HCT116 (cell line): ENCODE data around the gene RC3H1. TPM values are rescaled to one million over a fixed set of nuclear protein-coding genes. Genes with fewer than 3 reads are reported as not detected.

ENCODE experiments used
- ATAC-seq: fragments of 200-7000 bp; cut with Tn5 transposase; 2 replicates; pipeline ENCODE4 v1.9.1; 2020; ENCODE audit warnings: mild to moderate bottlenecking, moderate library complexity
- BruUV-seq: library from RNA; stranded (reverse); fragments of 400-500 nt; replicated peaks from 2 replicates; lab custom pipeline; 2021; lab: Mats Ljungman, UMichigan
- CTCF ChIA-PET: fragments of 300-600 bp; sonication (Branson Sonifier 250); formaldehyde crosslinking; loops from one replicate; lab custom pipeline; 2021; ENCODE audit warnings: antibody characterized with exemption; lab: Charles Lee
- POLR2A ChIA-PET: fragments of 300-600, 350-600 bp; sonication (Branson Sonifier 250); formaldehyde crosslinking; loops from one replicate; lab custom pipeline; 2021; ENCODE audit warnings: antibody characterized with exemption; lab: Charles Lee
- RAD21 ChIA-PET, 2 experiments: fragments of 300-600 bp; sonication (Branson Sonifier 250); formaldehyde crosslinking; loops; one replicate each; lab custom pipeline; 2023; ENCODE audit warnings: low total read pairs in 2 of 2; ENCODE audit not compliant: uncharacterized antibody in 2 of 2, unreplicated experiment in 2 of 2, low non-redundant PET in 1 of 2; lab: Charles Lee
- DNase-seq: peaks from one replicate; pipeline ENCODE4 v3.0.0-alpha.2; 2010; ENCODE audit warnings: low read depth, low spot score
- H2AFZ ChIP-seq: fragments of 200-600 bp; shearing (Covaris generic), sonication (generic); 2 replicates; pipeline ENCODE4 v1.6.1; 2017; ENCODE audit warnings: low read depth, mixed run types, mixed read lengths, antibody characterized with exemption, low read length; ENCODE audit not compliant: poor library complexity, severe bottlenecking
- H3K27ac ChIP-seq: 2 replicates; pipeline ENCODE4 v1.5.1; 2012; ENCODE audit warnings: low read depth, low read length
- H3K27me3 ChIP-seq: fragments of 200-600 bp; sonication (generic); 2 replicates; pipeline ENCODE4 v1.6.1; 2016; ENCODE audit warnings: mixed run types, low read length, mixed read lengths; ENCODE audit not compliant: insufficient read depth
- H3K36me3 ChIP-seq, 2 experiments: fragments of 200-500 bp in 1 of 2; fragments of 200-600 bp in 1 of 2; sonication (Bioruptor generic) in 1 of 2; sonication (generic) in 1 of 2; 2 replicates each; pipeline versions ENCODE4 v1.5.1 to v1.6.1; 2014 to 2016; ENCODE audit warnings: low read length in 2 of 2, inconsistent platforms in 1 of 2, mixed read lengths in 1 of 2, mixed run types in 1 of 2; ENCODE audit not compliant: insufficient read depth in 2 of 2, control insufficient read depth in 1 of 2
- H3K4me1 ChIP-seq, 2 experiments: fragments of 200-600 bp in 1 of 2; sonication (generic) in 1 of 2; 2 replicates each; pipeline versions ENCODE4 v1.5.1 to v1.6.1; 2012 to 2017; ENCODE audit warnings: low read length in 2 of 2, inconsistent platforms in 1 of 2, mild to moderate bottlenecking in 1 of 2, mixed read lengths in 1 of 2, mixed run types in 1 of 2, moderate library complexity in 1 of 2; ENCODE audit not compliant: insufficient read depth in 2 of 2, control insufficient read depth in 1 of 2
- H3K4me2 ChIP-seq: fragments of 200-600 bp; sonication (generic); 2 replicates; pipeline ENCODE4 v1.6.1; 2017; ENCODE audit warnings: mixed run types, low read length, mixed read lengths
- H3K4me3 ChIP-seq, 2 experiments: fragments of 200-600 bp in 1 of 2; sonication (generic) in 1 of 2; replicated peaks in 1 of 2; 2 replicates each; pipeline ENCODE4 v1.5.1; 2011 to 2016; ENCODE audit warnings: low read length in 2 of 2, control low read depth in 1 of 2, low read depth in 1 of 2, mild to moderate bottlenecking in 1 of 2, mixed read lengths in 1 of 2, mixed run types in 1 of 2
- H3K79me2 ChIP-seq: fragments of 200-600 bp; sonication (generic); 2 replicates; pipeline ENCODE4 v1.6.1; 2017; ENCODE audit warnings: mild to moderate bottlenecking, mixed run types, low read length, moderate library complexity, mixed read lengths; ENCODE audit not compliant: insufficient read depth
- H3K9ac ChIP-seq: fragments of 200-600 bp; sonication (generic); 2 replicates; pipeline ENCODE4 v1.6.1; 2016; ENCODE audit warnings: low read length, mixed read lengths
- H3K9me2 ChIP-seq: fragments of 200-600 bp; sonication (generic), shearing (Covaris generic); 2 replicates; pipeline ENCODE4 v1.6.1; 2017; ENCODE audit warnings: mixed run types, mild to moderate bottlenecking, moderate library complexity; ENCODE audit not compliant: insufficient read depth
- H3K9me3 ChIP-seq, 2 experiments: fragments of 200-500 bp in 1 of 2; fragments of 200-600 bp in 1 of 2; sonication (Bioruptor generic) in 1 of 2; sonication (generic) in 1 of 2; 2 replicates each; pipeline ENCODE4 v1.6.1; 2014 to 2017; ENCODE audit warnings: low read length in 2 of 2, mixed read lengths in 2 of 2, inconsistent platforms in 1 of 2, low read depth in 1 of 2, mild to moderate bottlenecking in 1 of 2, mixed run types in 1 of 2, moderate library complexity in 1 of 2; ENCODE audit not compliant: control insufficient read depth in 1 of 2, insufficient read depth in 1 of 2
- H4K20me1 ChIP-seq: fragments of 200-600 bp; sonication (generic), shearing (Covaris generic); 2 replicates; pipeline ENCODE4 v1.6.1; 2017; ENCODE audit warnings: mixed run types, mild to moderate bottlenecking, moderate library complexity; ENCODE audit not compliant: insufficient read depth
- CBX3 ChIP-seq: IDR thresholded peaks from 2 replicates; pipeline ENCODE4 v1.6.1; 2012; ENCODE audit warnings: low read depth
- CEBPB ChIP-seq: IDR thresholded peaks from 2 replicates; pipeline ENCODE4 v1.6.1; 2012; ENCODE audit warnings: low read depth
- EGR1 ChIP-seq: IDR thresholded peaks from 2 replicates; pipeline ENCODE4 v1.6.1; 2012; ENCODE audit warnings: low read depth
- EZH2 ChIP-seq: fragments of 200-600 bp; sonication (generic); IDR thresholded peaks from 2 replicates; pipeline ENCODE4 v1.6.1; 2017; ENCODE audit warnings: antibody characterized with exemption, mixed run types
- EZH2phosphoT487 ChIP-seq: fragments of 200-600 bp; IDR thresholded peaks from 2 replicates; pipeline ENCODE4 v1.6.1; 2018; ENCODE audit warnings: antibody characterized with exemption, borderline replicate concordance
- JUND ChIP-seq: IDR thresholded peaks from 2 replicates; pipeline ENCODE4 v1.6.1; 2012
- POLR2A ChIP-seq: IDR thresholded peaks from 2 replicates; pipeline ENCODE4 v1.7.0; 2011; ENCODE audit warnings: borderline replicate concordance; ENCODE audit not compliant: insufficient read depth, insufficient read length; ENCODE audit errors: extremely low read depth
- POLR2AphosphoS5 ChIP-seq: IDR thresholded peaks from 2 replicates; pipeline ENCODE4 v1.6.1; 2011; ENCODE audit warnings: mild to moderate bottlenecking, low read depth, low read length, moderate library complexity
- RAD21 ChIP-seq: IDR thresholded peaks from 2 replicates; pipeline ENCODE4 v1.6.1; 2012; ENCODE audit warnings: low read depth, mild to moderate bottlenecking
- SIN3A ChIP-seq: IDR thresholded peaks from 2 replicates; pipeline ENCODE4 v1.6.1; 2012; ENCODE audit warnings: low read depth
- SP1 ChIP-seq: IDR thresholded peaks from 2 replicates; pipeline ENCODE4 v1.6.1; 2012; ENCODE audit warnings: low read depth
- SRF ChIP-seq: IDR thresholded peaks from 2 replicates; pipeline ENCODE4 v1.6.1; 2012; ENCODE audit warnings: low read depth
- intact Hi-C: fragments of 100-400 bp; cut with micrococcal nuclease; formaldehyde crosslinking; loops from 2 replicates; pipeline ENCODE4 v1.10.0; 2022
- total RNA-seq: library from RNA; stranded (reverse); gene quantifications from one replicate; pipeline ENCODE4 v1.2.1, GENCODE V29; 2021; ENCODE audit not compliant: unreplicated experiment
- TF ChIP-seq, protein P1 (sequence below): IDR thresholded peaks from 2 replicates; pipeline ENCODE4 v1.6.1; 2011; ENCODE audit warnings: mild to moderate bottlenecking, low read length, moderate library complexity; ENCODE audit not compliant: insufficient replicate concordance; ENCODE audit errors: extremely low read depth

Gene RC3H1
- total RNA-seq, 1 experiment from 2014 or later: 23.6 TPM

DNA sequence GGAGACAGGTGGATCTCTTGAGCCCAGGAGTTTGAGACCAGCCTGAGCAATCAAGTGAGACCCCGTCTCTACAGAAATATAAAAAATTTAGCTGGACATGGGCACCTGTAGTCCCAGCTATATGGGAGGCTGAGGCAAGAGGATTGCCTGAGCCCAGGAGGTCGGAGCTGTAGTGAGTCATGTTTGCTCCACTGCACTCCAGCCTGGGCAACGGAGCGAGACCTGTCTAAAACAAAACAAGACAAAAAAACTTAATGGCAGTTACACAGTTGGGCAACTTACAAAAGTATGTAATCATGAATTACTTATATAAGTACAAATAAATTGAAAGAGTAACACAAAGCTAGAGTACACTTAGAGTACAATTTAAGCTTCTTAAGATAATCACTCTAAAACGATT, 25.2 kb downstream of the RC3H1 start:
- ChIA-PET POLR2A (no interaction called here), RAD21 (no interaction called here), CTCF (no interaction called here)
- Histone ChIP-seq H3K9me3 (no peaks in the 10 kb centered on the region), H3K27ac (no peak overlapping the region), H3K4me1 (no peaks in the 10 kb centered on the region), H3K27me3 (no peaks in the 10 kb centered on the region), H3K4me2 (no peak overlapping the region), H3K36me3 (peaks cover 0 to 5% of the 10 kb centered on the region in 2 experiments; a peak in 3 of 4 replicates), H3K4me3 (no peak overlapping the region), H2AFZ (no peak overlapping the region), H3K9me2 (no peaks in the 10 kb centered on the region), H4K20me1 (no peaks in the 10 kb centered on the region), H3K9ac (no peak overlapping the region), H3K79me2 (peaks cover 79% of the 10 kb centered on the region)
- DNase-seq (no peak), ATAC-seq (no peak)
- no TSS peak for BruUV-seq
- TF ChIP-seq, protein P1, sequence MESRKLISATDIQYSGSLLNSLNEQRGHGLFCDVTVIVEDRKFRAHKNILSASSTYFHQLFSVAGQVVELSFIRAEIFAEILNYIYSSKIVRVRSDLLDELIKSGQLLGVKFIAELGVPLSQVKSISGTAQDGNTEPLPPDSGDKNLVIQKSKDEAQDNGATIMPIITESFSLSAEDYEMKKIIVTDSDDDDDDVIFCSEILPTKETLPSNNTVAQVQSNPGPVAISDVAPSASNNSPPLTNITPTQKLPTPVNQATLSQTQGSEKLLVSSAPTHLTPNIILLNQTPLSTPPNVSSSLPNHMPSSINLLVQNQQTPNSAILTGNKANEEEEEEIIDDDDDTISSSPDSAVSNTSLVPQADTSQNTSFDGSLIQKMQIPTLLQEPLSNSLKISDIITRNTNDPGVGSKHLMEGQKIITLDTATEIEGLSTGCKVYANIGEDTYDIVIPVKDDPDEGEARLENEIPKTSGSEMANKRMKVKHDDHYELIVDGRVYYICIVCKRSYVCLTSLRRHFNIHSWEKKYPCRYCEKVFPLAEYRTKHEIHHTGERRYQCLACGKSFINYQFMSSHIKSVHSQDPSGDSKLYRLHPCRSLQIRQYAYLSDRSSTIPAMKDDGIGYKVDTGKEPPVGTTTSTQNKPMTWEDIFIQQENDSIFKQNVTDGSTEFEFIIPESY: no peak
- TF ChIP-seq POLR2A: no peak
- TF ChIP-seq SP1: no peak
- no peak for TF ChIP-seq JUND
- no peak for TF ChIP-seq SRF
- TF ChIP-seq CBX3: no peak
- TF ChIP-seq POLR2AphosphoS5: no peak
- no peak for TF ChIP-seq CEBPB
- no peak for TF ChIP-seq RAD21
- TF ChIP-seq EGR1: no peak
- no peak for TF ChIP-seq EZH2phosphoT487
- no peak for TF ChIP-seq EZH2
- no peak for TF ChIP-seq SIN3A
- intact Hi-C loops: no loop called here
